Neural cell (in vitro differentiated cells): ENCODE data around the gene FGGY. TPM values are rescaled to one million over a fixed set of nuclear protein-coding genes. Genes with fewer than 3 reads are reported as not detected.

ENCODE experiments used
- H2AFZ ChIP-seq: fragments of 200-600, 300-800 bp; sonication (generic), shearing (Covaris generic); 2 replicates; pipeline ENCODE4 v1.6.0; 2014; ENCODE audit warnings: low read depth, mild to moderate bottlenecking, antibody characterized with exemption, low read length, moderate library complexity
- H3F3A ChIP-seq: fragments of 200-600 bp; shearing (Covaris generic); 2 replicates; pipeline ENCODE4 v1.6.1; 2016; ENCODE audit warnings: mild to moderate bottlenecking, moderate library complexity, mixed read lengths, antibody characterized with exemption, low read length; ENCODE audit not compliant: insufficient read depth, poor library complexity, severe bottlenecking
- H3K27ac ChIP-seq: fragments of 200-600, 300-800 bp; sonication (generic), shearing (Covaris generic); 2 replicates; pipeline ENCODE4 v1.5.1; 2014; ENCODE audit warnings: mild to moderate bottlenecking, low read length, moderate library complexity
- H3K27me3 ChIP-seq: fragments of 300-800, 200-600 bp; sonication (generic), shearing (Covaris generic); 2 replicates; pipeline ENCODE4 v1.6.0; 2014; ENCODE audit warnings: mild to moderate bottlenecking, low read depth, low read length, moderate library complexity; ENCODE audit not compliant: insufficient read depth
- H3K36me3 ChIP-seq: fragments of 300-800, 200-600 bp; sonication (generic), shearing (Covaris generic); 2 replicates; pipeline ENCODE4 v1.5.1; 2014; ENCODE audit warnings: mild to moderate bottlenecking, antibody characterized with exemption, low read length, moderate library complexity; ENCODE audit not compliant: insufficient read depth
- H3K4me2 ChIP-seq: fragments of 300-800, 200-600 bp; sonication (generic), shearing (Covaris generic); 2 replicates; pipeline ENCODE4 v1.6.0; 2014; ENCODE audit warnings: mild to moderate bottlenecking, low read length
- H3K4me3 ChIP-seq: fragments of 300-800, 200-600 bp; sonication (generic), shearing (Covaris generic); 2 replicates; pipeline ENCODE4 v1.5.1; 2014; ENCODE audit warnings: mild to moderate bottlenecking, low read length, moderate library complexity
- H3K79me2 ChIP-seq: fragments of 200-600 bp; shearing (Covaris generic); replicated peaks from 2 replicates; pipeline ENCODE4 v1.6.0; 2014; ENCODE audit warnings: mild to moderate bottlenecking, low read length, moderate library complexity; ENCODE audit not compliant: insufficient read depth
- H3K9ac ChIP-seq: fragments of 300-800, 200-600 bp; sonication (generic), shearing (Covaris generic); 2 replicates; pipeline ENCODE4 v1.6.1; 2016; ENCODE audit warnings: mild to moderate bottlenecking, low read length, mixed read lengths
- H3K9me2 ChIP-seq: fragments of 200-600 bp; shearing (Covaris generic); 2 replicates; pipeline ENCODE4 v1.6.1; 2016; ENCODE audit warnings: mild to moderate bottlenecking, low read length, mixed read lengths; ENCODE audit not compliant: insufficient read depth
- H3K9me3 ChIP-seq: fragments of 200-600, 300-800 bp; sonication (generic), shearing (Covaris generic); 2 replicates; pipeline ENCODE4 v1.6.1; 2016; ENCODE audit warnings: mild to moderate bottlenecking, mixed run types, low read length, moderate library complexity, mixed read lengths
- H4K20me1 ChIP-seq: fragments of 200-600 bp; shearing (Covaris generic); 2 replicates; pipeline ENCODE4 v1.6.1; 2016; ENCODE audit warnings: mild to moderate bottlenecking, mixed run types; ENCODE audit not compliant: insufficient read depth
- CTCF ChIP-seq: fragments of 450-650 bp; IDR thresholded peaks from 2 replicates; pipeline ENCODE4 v1.5.1; 2014; ENCODE audit warnings: antibody characterized with exemption, mild to moderate bottlenecking, moderate library complexity; ENCODE audit not compliant: poor library complexity, severe bottlenecking
- EP300 ChIP-seq: fragments of 450-650 bp; conservative IDR thresholded peaks from 2 replicates; pipeline ENCODE4 v1.6.1; 2014; ENCODE audit warnings: antibody characterized with exemption, mild to moderate bottlenecking, moderate library complexity; ENCODE audit not compliant: poor library complexity, severe bottlenecking
- EZH2 ChIP-seq: fragments of 200-600, 300-800 bp; shearing (Covaris generic), sonication (generic); IDR thresholded peaks from 2 replicates; pipeline ENCODE4 v1.6.1; 2014; ENCODE audit warnings: antibody characterized with exemption, low read length, borderline replicate concordance, mild to moderate bottlenecking; ENCODE audit not compliant: insufficient read depth, poor library complexity, severe bottlenecking
- MXI1 ChIP-seq: fragments of 450-650 bp; conservative IDR thresholded peaks from 2 replicates; pipeline ENCODE4 v1.6.1; 2014; ENCODE audit warnings: antibody characterized with exemption, mild to moderate bottlenecking; ENCODE audit not compliant: poor library complexity, severe bottlenecking
- POLR2AphosphoS5 ChIP-seq: IDR thresholded peaks from 2 replicates; pipeline ENCODE4 v1.6.1; 2012
- RAD21 ChIP-seq: fragments of 450-650 bp; conservative IDR thresholded peaks from 2 replicates; pipeline ENCODE4 v1.6.1; 2014; ENCODE audit warnings: antibody characterized with exemption, mild to moderate bottlenecking, moderate library complexity
- REST ChIP-seq: IDR thresholded peaks from 2 replicates; pipeline ENCODE4 v1.6.1; 2012; ENCODE audit warnings: borderline replicate concordance
- SMC3 ChIP-seq: fragments of 450-650 bp; conservative IDR thresholded peaks from 2 replicates; pipeline ENCODE4 v1.6.1; 2014; ENCODE audit warnings: antibody characterized with exemption, mild to moderate bottlenecking, moderate library complexity; ENCODE audit not compliant: poor library complexity
- TAF1 ChIP-seq: IDR thresholded peaks from 2 replicates; pipeline ENCODE4 v1.6.1; 2012; ENCODE audit warnings: low read depth
- polyA plus RNA-seq: library from polyadenylated mRNA; depleted of rRNA; stranded (reverse); fragments of >200 nt; gene quantifications from 2 replicates; pipeline ENCODE4 v1.2.3, GENCODE V29; 2014

Gene FGGY
- polyA plus RNA-seq, 1 donor from 2014 or later = 7.4 TPM

DNA sequence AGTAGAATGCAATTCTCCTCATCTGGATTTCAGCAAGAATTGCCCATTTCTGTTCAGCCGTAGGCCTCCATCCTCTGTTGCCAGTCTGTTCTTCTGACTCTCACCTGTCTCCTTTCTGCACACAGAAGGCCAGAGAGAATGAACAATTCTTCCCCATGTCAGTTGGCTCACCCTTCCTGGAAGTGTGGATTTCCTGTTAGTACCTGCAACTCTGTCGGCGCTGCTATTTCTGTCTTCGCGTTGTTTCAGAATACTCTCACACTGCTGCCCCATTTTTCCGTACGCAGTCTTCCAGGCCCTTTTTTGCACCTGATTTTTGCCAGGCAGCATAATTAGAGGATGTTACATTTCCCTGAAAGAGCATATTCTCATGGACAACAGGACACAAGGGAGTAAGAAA lies 200.7 kb downstream of the FGGY start:
- Histone ChIP-seq H2AFZ (no peak overlapping the region), H3F3A (no peaks in the 10 kb centered on the region)
- TF ChIP-seq EP300 (no peak), REST (no peak), EZH2 (no peak), SMC3 (no peak), CTCF (no peak), MXI1 (no peak), RAD21 (no peak), POLR2AphosphoS5 (no peak), TAF1 (no peak)

DNA sequence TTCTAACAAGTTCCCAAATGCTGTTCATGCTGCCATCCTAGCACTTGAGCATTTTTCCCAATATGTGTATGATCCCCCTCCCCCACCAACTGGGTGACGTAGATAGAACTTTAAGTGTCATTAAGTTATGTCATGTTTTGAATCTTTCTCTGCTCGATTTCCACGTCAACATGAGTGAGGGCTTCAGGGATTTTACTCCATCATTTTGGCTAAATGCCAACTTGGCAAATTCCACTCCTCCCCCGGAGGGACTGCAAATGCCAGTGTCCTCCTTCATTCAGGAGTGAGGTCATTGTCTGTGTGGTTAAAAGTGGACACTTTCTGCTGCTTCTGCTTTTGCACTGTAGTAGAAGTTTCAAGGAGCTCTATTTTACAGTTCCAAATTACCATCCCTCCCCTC lies 201.7 kb downstream of the FGGY start:
- Histone ChIP-seq H3K9me2 (no peaks in the 10 kb centered on the region), H3F3A (no peaks in the 10 kb centered on the region), H3K9me3 (no peaks in the 10 kb centered on the region), H4K20me1 (no peaks in the 10 kb centered on the region), H3K4me3 (no peak overlapping the region), H3K36me3 (no peaks in the 10 kb centered on the region), H3K27ac (no peak overlapping the region), H2AFZ (no peak overlapping the region), H3K9ac (no peak overlapping the region), H3K4me2 (no peak overlapping the region), H3K79me2 (no peaks in the 10 kb centered on the region), H3K27me3 (no peaks in the 10 kb centered on the region)
- TF ChIP-seq EP300 = no peak
- TF ChIP-seq CTCF = no peak
- no peak for TF ChIP-seq EZH2
- no peak for TF ChIP-seq REST
- TF ChIP-seq POLR2AphosphoS5 = no peak
- TF ChIP-seq SMC3 = no peak
- no peak for TF ChIP-seq TAF1
- TF ChIP-seq MXI1 = no peak
- no peak for TF ChIP-seq RAD21

More for the DNA sequence above, 200.7 kb downstream of the FGGY start:
- no peak overlapping the region for H3K9ac ChIP-seq
- H3K9me3 ChIP-seq = no peaks in the 10 kb centered on the region
- no peaks in the 10 kb centered on the region for H4K20me1 ChIP-seq
- H3K36me3 ChIP-seq = no peaks in the 10 kb centered on the region
- H3K9me2 ChIP-seq = no peaks in the 10 kb centered on the region
- H3K27ac ChIP-seq = no peak overlapping the region
- H3K4me2 ChIP-seq = no peak overlapping the region
- H3K4me3 ChIP-seq = no peak overlapping the region
- no peaks in the 10 kb centered on the region for H3K79me2 ChIP-seq
- H3K27me3 ChIP-seq = no peaks in the 10 kb centered on the region
